Spinal cord (tissue), 10 donors: ENCODE results near the gene NDUFC1. TPM values are rescaled to one million over a fixed set of nuclear protein-coding genes. Genes with fewer than 3 reads are reported as not detected.

Experiments
- DNase-seq, 6 donors: peaks; one replicate each; pipeline versions ENCODE4 v3.0.0 to v3.0.0-alpha.2; 2013 to 2015; ENCODE audit warnings: low spot score in 6 of 6, low read depth in 4 of 6
- H3K27ac ChIP-seq: one replicate; pipeline ENCODE4 v1.5.1; 2013; ENCODE audit warnings: low read depth, low read length, control low read depth
- H3K27me3 ChIP-seq: one replicate; pipeline ENCODE4 v1.6.1; 2013; ENCODE audit warnings: low read length; ENCODE audit not compliant: control insufficient read depth, insufficient read depth
- H3K36me3 ChIP-seq: one replicate; pipeline ENCODE4 v1.6.1; 2013; ENCODE audit warnings: low read length; ENCODE audit not compliant: control insufficient read depth, insufficient read depth
- H3K4me1 ChIP-seq: one replicate; pipeline ENCODE4 v1.6.1; 2013; ENCODE audit warnings: low read length; ENCODE audit not compliant: control insufficient read depth, insufficient read depth
- H3K4me3 ChIP-seq: one replicate; pipeline ENCODE4 v1.5.1; 2013; ENCODE audit warnings: low read depth, low read length, control low read depth
- H3K9me3 ChIP-seq: one replicate; pipeline ENCODE4 v1.6.1; 2013; ENCODE audit warnings: low read length; ENCODE audit not compliant: control insufficient read depth, insufficient read depth
- WGBS: methylation state at CpG from one replicate; pipeline ENCODE4 v1.1.5; 2013; ENCODE audit warnings: missing lambda C conversion rate; ENCODE audit not compliant: insufficient coverage; 5-methylcytosine and 5-hydroxymethylcytosine counted together
- polyA plus RNA-seq, 2 donors: library from polyadenylated mRNA; unstranded; fragments of 120-200 nt; gene quantifications; one replicate each; pipeline ENCODE4 v1.2.1, GENCODE V29; 2013; ENCODE audit not compliant: insufficient read length in 2 of 2
- small RNA-seq: library from RNA; depleted of rRNA; stranded (forward); fragments of <200 nt; gene quantifications from one replicate; pipeline ENCODE3, GENCODE V24; 2014; ENCODE audit warnings: low replicate concordance
- total RNA-seq, 2 donors: library from RNA; depleted of rRNA in 1 of 2; stranded (reverse); fragments of 120-200 nt in 1 of 2; fragments of >200 nt in 1 of 2; gene quantifications; one replicate each; pipeline versions ENCODE4 v1.2.3 to v1.2.4, GENCODE V29; 2013 to 2014
- donor health status: healthy.

Gene NDUFC1
- total and polyA plus RNA-seq, 4 donors, result 48.8 to 99.7 (median 90.0) TPM

- no peak overlapping the region for H3K4me3 ChIP-seq
- H3K27me3 ChIP-seq, result no peaks in the 10 kb centered on the region
- H3K9me3 ChIP-seq, result no peaks in the 10 kb centered on the region
- DNase-seq, result no peak
- no peaks in the 10 kb centered on the region for H3K4me1 ChIP-seq
- H3K36me3 ChIP-seq, result no peaks in the 10 kb centered on the region
- H3K27ac ChIP-seq, result no peak overlapping the region
- no CpG with 5 or more reads among the region's 2 CpGs for WGBS
Observed at GRCh38 chr4:139242511-139243051, 59.7 kb downstream of the NDUFC1 start.

DNA sequence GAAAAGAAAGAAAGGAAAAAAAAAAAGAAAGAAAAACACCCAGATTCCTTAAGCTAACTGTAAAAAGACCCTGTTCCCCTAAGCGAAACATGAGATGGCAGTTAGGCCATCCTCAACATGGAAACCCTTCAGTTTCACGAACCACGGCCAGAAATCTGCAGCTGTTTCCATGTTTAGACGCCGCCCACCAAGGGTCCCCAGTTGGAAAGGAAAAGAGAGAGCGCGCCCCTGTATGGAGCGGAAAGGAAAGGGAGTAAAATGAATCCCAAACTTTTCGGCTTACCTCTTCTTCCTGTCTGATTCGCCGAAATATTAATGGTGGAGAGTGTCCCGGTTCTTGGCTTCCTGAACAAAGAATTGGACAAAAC lies 60.5 kb downstream of the NDUFC1 start:
- 91% methylated on average over 9 of the region's 12 CpGs for WGBS
- no peak overlapping the region for H3K4me3 ChIP-seq
- no peaks in the 10 kb centered on the region for H3K27me3 ChIP-seq
- DNase-seq, result no peak
- H3K27ac ChIP-seq, result no peak overlapping the region
- no peaks in the 10 kb centered on the region for H3K9me3 ChIP-seq
- H3K4me1 ChIP-seq, result no peaks in the 10 kb centered on the region
- H3K36me3 ChIP-seq, result no peaks in the 10 kb centered on the region

DNA sequence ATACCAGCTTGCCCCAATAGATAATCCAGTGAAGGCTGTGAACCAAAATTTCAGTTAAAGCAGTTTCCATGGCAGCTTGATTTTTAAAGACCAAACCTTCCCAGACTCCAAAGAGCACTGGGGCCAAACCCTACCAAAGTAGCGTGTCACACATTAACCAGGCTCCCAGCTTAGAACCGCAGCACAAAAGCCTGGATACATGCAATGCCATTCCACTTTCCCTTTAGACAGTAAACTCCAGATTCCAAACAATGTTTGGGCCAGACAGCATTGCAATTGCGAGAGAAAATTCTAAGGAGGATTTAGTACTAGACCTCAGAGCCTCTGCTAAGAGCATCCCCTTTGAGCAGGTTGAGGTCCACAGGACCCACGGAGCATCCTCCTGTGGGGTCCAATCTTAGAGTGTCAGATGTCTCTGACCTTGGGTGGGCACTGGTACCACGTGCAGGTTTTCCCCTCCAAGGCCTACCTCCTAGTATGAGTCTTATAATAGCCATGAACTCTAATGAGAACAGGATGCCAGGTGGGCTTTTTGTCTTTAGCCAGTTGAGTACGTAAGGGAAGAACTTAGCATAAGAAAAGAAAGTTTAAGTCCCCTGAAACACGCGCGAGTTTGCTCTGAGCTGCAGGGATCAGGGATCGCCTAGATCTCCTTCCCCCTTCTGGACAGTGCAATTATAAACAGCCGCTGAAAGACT lies 61.0 kb downstream of the NDUFC1 start:
- Histone ChIP-seq H3K4me1 (no peaks in the 10 kb centered on the region), H3K4me3 (no peak overlapping the region), H3K9me3 (no peaks in the 10 kb centered on the region), H3K36me3 (no peaks in the 10 kb centered on the region), H3K27ac (no peak overlapping the region), H3K27me3 (no peaks in the 10 kb centered on the region)
- no peak for DNase-seq
- 61% methylated on average over 4 of the region's 11 CpGs for WGBS

Small RNAs within 50 kb of the gene (small RNA-seq; reads per million reads assigned to genes)
- gene RNU6-1074P, result not detected
- gene RNU6-1214P, result not detected

Other genes with a start within 250 kb of the NDUFC1 start
- gene ELF2, start 125.3 kb downstream of the NDUFC1 start, total RNA-seq, result 10 to 100 TPM; 71.0 to 72.8 TPM
- 10 to 100 TPM; 36.2 to 42.9 TPM for gene ELF2, start 125.3 kb downstream of the NDUFC1 start, polyA plus RNA-seq
- 1 to 10 TPM; 1.1 to 1.8 TPM for gene MGARP, start 22.3 kb downstream of the NDUFC1 start, total RNA-seq
- gene MGARP, start 22.3 kb downstream of the NDUFC1 start, polyA plus RNA-seq, result 1 to 10 TPM in 1 of 2 donors, under 1 TPM in 1; 0.95 to 1.2 TPM
- 10 to 100 TPM; 27.9 to 37.6 TPM for gene NAA15, start 972 bp downstream of the NDUFC1 start, total RNA-seq
- 10 to 100 TPM; 18.1 to 22.3 TPM for gene NAA15, start 972 bp downstream of the NDUFC1 start, polyA plus RNA-seq
- 10 to 100 TPM; 11.2 to 30.1 TPM for gene RAB33B, start 151.6 kb upstream of the NDUFC1 start, total RNA-seq
- gene RAB33B, start 151.6 kb upstream of the NDUFC1 start, polyA plus RNA-seq, result 1 to 10 TPM; 7.9 to 9.7 TPM